ENCODE results near the gene WDR86.
A peak's percentile ranks its signal among the peaks of the same experiment; 100 is the strongest.

WDR86 gene

GRCh38 chr7:151395036-151395367 lies 14.8 kb downstream of the WDR86 start:
- no peaks in the 10 kb centered on the region for H3K27me3 ChIP-seq (ENCODE audit: insufficient read depth, low read length, poor library complexity, severe bottlenecking)
- H3K9me2 ChIP-seq (replicated peaks; ENCODE audit: low read depth, low read length) = no peaks in the 10 kb centered on the region
- TF ChIP-seq CTCF (conservative IDR thresholded peaks at IDR 0.05; ENCODE audit: low read length) (no peak), EZH2phosphoT487 (IDR thresholded peaks at IDR 0.05; ENCODE audit: borderline replicate concordance) (no peak)
- no peaks in the 10 kb centered on the region for H3K36me3 ChIP-seq (ENCODE audit: insufficient read depth, low read length)
- no peaks in the 10 kb centered on the region for H3F3A ChIP-seq (ENCODE audit: low read depth)
- no peak overlapping the region for H3K9ac ChIP-seq (ENCODE audit: low read depth, low read length, poor library complexity, severe bottlenecking)
- H3K4me2 ChIP-seq (ENCODE audit: low read depth, low read length, poor library complexity, severe bottlenecking) = no peak overlapping the region
- H3K4me3 ChIP-seq (ENCODE audit: low read length, poor library complexity, severe bottlenecking) = no peak overlapping the region
- no peaks in the 10 kb centered on the region for H3K9me3 ChIP-seq (ENCODE audit: insufficient read depth, low read depth, low read length)
- no peak overlapping the region for H2AFZ ChIP-seq (ENCODE audit: low read length)
- no peaks in the 10 kb centered on the region for H3K79me2 ChIP-seq (ENCODE audit: insufficient read depth, low read length)
- H4K20me1 ChIP-seq (ENCODE audit: insufficient read depth, low read length, poor library complexity, severe bottlenecking) = no peaks in the 10 kb centered on the region
- peaks cover 11% of the 10 kb centered on the region for H3K4me1 ChIP-seq (ENCODE audit: insufficient read depth, low read length, poor library complexity, severe bottlenecking)

GRCh38 chr7:151394076-151395035 lies 15.5 kb downstream of the WDR86 start:
- no peak overlapping the region for H3K4me3 ChIP-seq (ENCODE audit: low read length, poor library complexity, severe bottlenecking)
- no peaks in the 10 kb centered on the region for H3K9me2 ChIP-seq (replicated peaks; ENCODE audit: low read depth, low read length)
- H4K20me1 ChIP-seq (ENCODE audit: insufficient read depth, low read length, poor library complexity, severe bottlenecking) = no peaks in the 10 kb centered on the region
- peak overlapping the region; percentile 31 for H3K4me2 ChIP-seq (ENCODE audit: low read depth, low read length, poor library complexity, severe bottlenecking)
- H3K4me1 ChIP-seq (ENCODE audit: insufficient read depth, low read length, poor library complexity, severe bottlenecking) = peaks cover 11% of the 10 kb centered on the region
- no peak for TF ChIP-seq EZH2phosphoT487 (IDR thresholded peaks at IDR 0.05; ENCODE audit: borderline replicate concordance)
- no peak for TF ChIP-seq CTCF (conservative IDR thresholded peaks at IDR 0.05; ENCODE audit: low read length)
- no peaks in the 10 kb centered on the region for H3K27me3 ChIP-seq (ENCODE audit: insufficient read depth, low read length, poor library complexity, severe bottlenecking)
- H2AFZ ChIP-seq (ENCODE audit: low read length) = no peak overlapping the region
- H3K79me2 ChIP-seq (ENCODE audit: insufficient read depth, low read length) = no peaks in the 10 kb centered on the region
- no peak overlapping the region for H3K9ac ChIP-seq (ENCODE audit: low read depth, low read length, poor library complexity, severe bottlenecking)
- no peaks in the 10 kb centered on the region for H3K9me3 ChIP-seq (ENCODE audit: insufficient read depth, low read depth, low read length)
- H3F3A ChIP-seq (ENCODE audit: low read depth) = no peaks in the 10 kb centered on the region
- H3K36me3 ChIP-seq (ENCODE audit: insufficient read depth, low read length) = no peaks in the 10 kb centered on the region

GRCh38 chr7:151393031-151393977 lies 16.5 kb downstream of the WDR86 start:
- TF ChIP-seq CTCF (conservative IDR thresholded peaks at IDR 0.05; ENCODE audit: low read length) (no peak), EZH2phosphoT487 (IDR thresholded peaks at IDR 0.05; ENCODE audit: borderline replicate concordance) (no peak)
- no peak overlapping the region for H2AFZ ChIP-seq (ENCODE audit: low read length)
- no peak overlapping the region for H3K9ac ChIP-seq (ENCODE audit: low read depth, low read length, poor library complexity, severe bottlenecking)
- peak overlapping the region; percentile 31 for H3K4me2 ChIP-seq (ENCODE audit: low read depth, low read length, poor library complexity, severe bottlenecking)
- H3K4me3 ChIP-seq (ENCODE audit: low read length, poor library complexity, severe bottlenecking) = no peak overlapping the region
- no peaks in the 10 kb centered on the region for H3K36me3 ChIP-seq (ENCODE audit: insufficient read depth, low read length)
- H3K9me2 ChIP-seq (replicated peaks; ENCODE audit: low read depth, low read length) = no peaks in the 10 kb centered on the region
- H3F3A ChIP-seq (ENCODE audit: low read depth) = no peaks in the 10 kb centered on the region
- H3K4me1 ChIP-seq (ENCODE audit: insufficient read depth, low read length, poor library complexity, severe bottlenecking) = peaks cover 11% of the 10 kb centered on the region
- no peaks in the 10 kb centered on the region for H3K27me3 ChIP-seq (ENCODE audit: insufficient read depth, low read length, poor library complexity, severe bottlenecking)
- no peaks in the 10 kb centered on the region for H4K20me1 ChIP-seq (ENCODE audit: insufficient read depth, low read length, poor library complexity, severe bottlenecking)
- no peaks in the 10 kb centered on the region for H3K9me3 ChIP-seq (ENCODE audit: insufficient read depth, low read depth, low read length)
- H3K79me2 ChIP-seq (ENCODE audit: insufficient read depth, low read length) = no peaks in the 10 kb centered on the region
